Stimulated activated CD4-positive, alpha-beta T cell treated with anti-CD3 and anti-CD28 coated beads, Interleukin-1b, Interleukin-23, amount 100 ng/mL, for 48 hours (primary cell): ENCODE results near the gene RSPO1.
"Not testable (repeated sequence)": the region's sequence is repeated elsewhere in the genome, so short reads cannot be mapped to it uniquely, and the experiment has no call there.

ENCODE experiments used
- DNase-seq: peaks from one replicate; pipeline ENCODE4 v3.0.0-alpha.2; 2020

The RSPO1 gene

GRCh38 chr1:37612186-37612585 is 22.5 kb downstream of the RSPO1 start:
- DNase-seq = no peak

- no peak for DNase-seq
Measured at GRCh38 chr1:37609994-37610393, 24.7 kb downstream of the RSPO1 start.

DNA sequence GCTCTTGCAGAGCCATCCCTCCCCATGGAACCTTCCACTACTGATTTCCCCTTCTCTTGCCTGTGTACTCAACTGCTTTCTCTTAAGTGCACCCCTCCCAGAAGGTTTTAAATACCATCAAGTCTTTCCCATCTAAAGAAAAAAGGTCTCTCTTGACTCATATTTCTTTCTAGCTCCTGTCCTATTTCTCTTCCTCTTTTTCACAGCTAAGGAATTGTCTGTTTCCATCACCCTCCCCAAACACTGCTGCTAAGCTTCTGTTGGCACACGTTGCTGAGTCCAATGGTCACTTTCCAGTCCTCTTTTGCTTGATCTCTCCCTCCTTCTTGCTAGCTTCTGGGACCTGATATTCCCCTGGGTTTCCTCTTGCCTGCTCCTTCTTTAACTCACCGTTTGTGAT is 25.7 kb downstream of the RSPO1 start:
- DNase-seq = no peak

DNA sequence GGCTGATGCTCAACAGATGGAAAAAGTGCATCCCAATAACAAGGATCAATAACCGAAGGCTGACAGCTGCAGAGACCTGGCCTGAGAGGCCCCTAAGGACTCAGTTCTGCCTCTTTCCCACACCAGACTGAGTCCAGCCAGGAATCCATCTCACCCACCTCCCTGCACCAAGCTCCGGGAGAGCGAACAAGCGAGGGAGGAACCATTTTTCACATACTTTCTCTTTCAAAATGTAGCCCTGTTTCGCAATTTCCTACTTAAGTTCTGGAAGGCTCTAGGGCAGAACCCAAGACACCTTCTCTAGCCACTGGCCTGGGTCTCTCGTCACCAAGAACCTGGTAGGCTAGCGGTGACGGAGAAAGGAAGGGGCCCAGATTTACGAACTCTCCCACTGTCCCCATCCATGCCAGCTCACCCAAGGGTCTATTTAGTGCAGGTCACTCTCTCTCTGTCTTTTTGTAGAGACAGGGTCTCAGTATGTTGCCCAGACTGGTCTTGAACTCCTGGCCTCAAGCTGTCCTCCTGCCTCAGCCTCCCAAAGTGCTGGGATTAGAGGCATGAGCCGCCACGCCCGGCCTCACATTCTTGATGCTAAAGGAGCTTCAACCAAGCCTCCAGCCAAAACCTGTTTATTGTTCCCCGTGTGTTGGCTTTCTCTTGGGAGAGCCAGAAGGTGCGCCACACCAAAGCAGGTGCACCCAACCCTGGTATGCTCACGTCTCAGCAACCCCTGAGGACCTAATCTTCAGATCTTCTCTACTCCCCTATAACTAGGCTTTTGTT is 28.0 kb downstream of the RSPO1 start:
- no peak for DNase-seq

- no peak for DNase-seq
Measured at GRCh38 chr1:37605806-37606474, 28.8 kb downstream of the RSPO1 start.

DNA sequence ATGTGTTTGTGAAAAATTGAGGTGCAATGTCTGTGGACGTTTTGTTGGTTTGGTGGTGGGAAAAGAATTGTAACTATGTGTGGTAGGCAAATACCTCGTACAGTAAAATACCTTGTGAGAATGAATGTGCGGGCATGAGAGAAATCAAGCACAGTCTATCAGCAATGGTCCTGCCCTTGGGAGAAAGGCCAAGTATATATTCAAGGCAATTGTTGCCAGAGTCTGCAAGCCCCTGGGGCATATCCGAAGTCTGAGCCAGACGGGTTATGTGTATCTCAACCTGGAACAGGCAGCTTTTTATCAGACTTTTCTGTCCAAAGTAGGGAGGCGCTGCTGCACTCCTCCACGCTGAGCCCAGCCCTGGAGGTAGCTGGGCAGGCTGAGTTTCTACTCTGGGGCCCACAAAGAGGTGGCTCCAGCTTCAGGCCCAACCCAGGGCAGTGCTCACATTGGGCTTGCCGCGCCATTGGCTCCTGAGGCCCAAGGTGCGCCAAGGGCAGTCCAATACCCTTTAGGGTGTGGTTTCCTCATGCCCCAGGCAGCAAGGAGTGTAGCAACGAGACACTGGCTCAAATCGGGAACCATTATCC is 29.5 kb downstream of the RSPO1 start:
- DNase-seq = no peak

DNA sequence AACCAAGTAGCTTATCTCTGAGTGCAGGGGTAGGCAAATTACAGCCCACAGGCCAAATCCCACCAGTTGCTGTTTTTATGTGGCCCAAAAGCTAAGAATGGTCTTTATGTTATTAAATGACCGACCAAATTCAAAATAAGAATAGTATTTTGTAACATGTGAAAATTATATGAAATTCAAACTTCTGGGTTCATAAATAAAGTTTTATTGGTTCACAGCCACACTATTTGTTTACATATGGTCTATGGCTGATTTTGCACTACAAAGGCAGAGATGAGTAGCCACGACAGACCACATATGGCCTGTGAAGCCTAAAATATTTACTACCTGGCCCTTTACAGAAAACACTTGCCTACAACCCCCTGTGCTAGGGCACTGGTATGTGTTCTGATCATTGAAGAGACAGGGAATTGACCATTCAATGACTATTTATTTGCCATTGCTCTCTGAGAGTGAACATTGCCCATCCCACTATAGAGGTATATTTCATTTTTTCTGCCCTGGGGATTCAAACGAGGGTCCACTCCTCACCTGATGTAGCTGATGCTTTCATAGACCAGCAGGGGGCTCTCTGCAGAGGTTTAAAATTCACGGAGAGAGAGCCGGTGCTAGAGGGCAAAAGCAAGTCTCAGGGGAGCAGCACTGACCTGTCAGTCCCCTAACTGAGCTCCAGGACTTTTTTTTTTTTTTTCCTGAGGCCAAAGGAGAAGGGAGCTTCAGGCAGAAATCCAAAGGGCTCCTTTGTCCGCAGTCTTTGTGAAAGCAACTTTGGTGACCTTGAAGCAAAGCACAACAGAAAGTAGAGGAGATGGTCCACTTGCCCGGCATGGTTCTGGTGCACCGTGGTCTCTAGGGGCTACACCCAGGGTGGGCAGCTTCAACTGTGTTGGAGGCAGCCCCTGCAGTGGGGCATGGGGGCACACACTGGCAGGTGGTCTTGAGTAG is 31.7 kb downstream of the RSPO1 start:
- DNase-seq = peak; percentile 34

- DNase-seq = no peak
Measured at GRCh38 chr1:37601441-37601840, 33.3 kb downstream of the RSPO1 start.

GRCh38 chr1:37599940-37600339 is 34.8 kb downstream of the RSPO1 start:
- no peak for DNase-seq

GRCh38 chr1:37596182-37596667 is 38.5 kb downstream of the RSPO1 start:
- no peak for DNase-seq

DNA sequence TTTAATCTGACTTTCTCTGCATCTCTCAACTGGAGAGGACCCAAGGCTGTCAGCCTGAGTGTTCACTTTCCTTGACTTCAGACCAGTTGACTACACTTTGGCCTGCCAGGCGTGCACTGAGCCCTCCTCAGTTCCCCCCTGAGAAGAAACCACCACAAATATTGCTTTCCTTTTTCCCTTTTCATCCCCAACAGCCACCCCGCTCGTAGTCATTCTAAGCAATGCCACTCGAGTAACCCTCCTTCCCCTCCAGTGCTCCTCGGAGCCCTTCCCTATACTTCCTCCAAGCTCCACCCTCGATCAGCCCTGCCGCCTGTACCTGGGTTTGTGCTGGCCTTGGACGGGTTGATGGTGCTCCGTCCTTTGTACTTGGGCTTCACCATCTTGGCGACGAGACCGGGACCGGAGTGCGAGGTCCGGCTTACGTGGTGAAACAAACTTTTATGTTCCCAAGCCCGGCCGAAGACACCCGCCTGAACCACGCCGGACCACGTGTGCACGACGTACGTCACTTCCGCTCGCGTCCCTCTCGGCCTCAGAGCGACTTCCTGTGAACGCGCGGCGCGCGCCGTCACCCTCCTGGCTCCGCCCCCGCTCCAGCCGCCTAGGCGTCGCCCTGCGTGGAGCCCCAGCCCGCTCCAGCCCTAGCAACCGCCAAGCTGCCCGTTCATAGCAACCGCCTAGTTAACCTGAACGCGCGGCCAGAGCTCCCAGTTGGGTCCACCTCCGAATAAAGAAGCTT is 39.1 kb downstream of the RSPO1 start, which contains the start of gene GNL2:
GNL2 (minus strand) TSS at position 498 of the 742 bp plus-strand sequence; CDS start at position 383, 115 bp downstream.
- peak; percentile 97 for DNase-seq

DNA sequence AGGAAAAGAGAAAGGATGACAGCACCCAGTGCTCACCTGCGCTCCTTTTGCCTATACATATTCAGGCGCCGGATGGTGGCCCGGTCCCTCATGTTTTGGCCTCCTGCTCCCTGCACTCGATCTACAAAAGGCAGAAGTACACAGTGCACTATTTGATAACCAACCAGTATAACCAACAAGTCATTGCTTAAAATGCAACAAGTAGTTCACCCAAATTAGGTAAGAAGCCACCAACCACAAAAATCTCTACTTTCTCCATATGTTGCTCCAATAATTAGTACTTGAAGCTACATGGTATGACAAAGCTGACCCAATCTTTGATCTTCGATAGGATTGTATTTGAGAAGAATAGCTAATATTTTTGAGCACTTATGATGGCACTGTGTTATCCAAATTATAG is 41.0 kb downstream of the RSPO1 start:
- DNase-seq = no peak

GRCh38 chr1:37588939-37589338 is 45.8 kb downstream of the RSPO1 start:
- DNase-seq = no peak

DNA sequence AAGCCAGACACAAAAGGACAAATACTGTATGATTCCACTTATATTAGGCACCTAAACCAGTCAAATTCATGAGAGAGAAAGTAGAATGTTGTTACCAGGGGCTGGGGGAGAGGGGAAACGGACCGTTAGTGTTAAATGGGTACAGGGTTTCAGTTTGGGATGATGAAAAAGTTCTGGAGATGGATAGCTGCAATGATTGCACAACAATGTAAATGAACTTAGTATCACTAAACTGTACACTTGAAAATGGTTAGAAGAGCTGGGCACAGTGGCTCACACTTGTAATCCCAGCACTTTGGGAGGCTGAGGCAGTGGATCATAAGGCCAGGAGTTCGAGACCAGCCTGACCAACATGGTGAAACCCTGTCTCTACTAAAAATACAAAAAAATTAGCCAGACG is 50.1 kb downstream of the RSPO1 start:
- DNase-seq = not testable (repeated sequence)

GRCh38 chr1:37575692-37576091 is 59.0 kb downstream of the RSPO1 start:
- DNase-seq = no peak

DNA sequence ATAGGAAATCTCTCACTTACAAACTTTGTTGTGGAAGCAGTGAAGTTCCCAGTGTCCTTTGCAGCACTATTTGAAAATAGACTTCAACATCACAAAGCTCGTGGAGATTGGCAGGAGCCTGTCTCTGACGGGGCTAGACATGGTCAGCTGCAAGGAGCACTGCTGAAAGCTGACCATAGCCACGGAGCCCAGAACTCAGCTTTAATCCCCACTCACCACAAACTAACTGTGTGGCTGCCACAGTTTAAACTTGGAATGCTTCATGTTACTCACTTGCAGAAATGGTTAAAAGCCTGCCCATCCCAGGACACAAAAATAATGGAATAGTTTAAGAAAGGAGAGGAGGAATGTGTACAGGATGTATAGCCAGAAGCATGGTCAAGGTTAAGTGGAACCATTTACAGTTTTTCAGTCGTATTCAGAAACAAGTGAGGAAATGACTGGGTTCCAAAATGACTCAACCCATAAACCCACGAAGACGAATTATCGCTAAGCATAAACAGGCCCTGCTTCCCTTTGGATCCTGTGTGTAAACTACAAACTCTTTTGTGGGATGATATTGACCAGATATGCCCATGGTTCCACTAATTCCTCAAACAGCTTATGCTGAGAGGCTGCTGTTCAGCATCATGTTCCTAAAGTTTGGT is 59.7 kb downstream of the RSPO1 start:
- DNase-seq = no peak

- DNase-seq = no peak
Measured at GRCh38 chr1:37570528-37571334, 64.0 kb downstream of the RSPO1 start.

DNA sequence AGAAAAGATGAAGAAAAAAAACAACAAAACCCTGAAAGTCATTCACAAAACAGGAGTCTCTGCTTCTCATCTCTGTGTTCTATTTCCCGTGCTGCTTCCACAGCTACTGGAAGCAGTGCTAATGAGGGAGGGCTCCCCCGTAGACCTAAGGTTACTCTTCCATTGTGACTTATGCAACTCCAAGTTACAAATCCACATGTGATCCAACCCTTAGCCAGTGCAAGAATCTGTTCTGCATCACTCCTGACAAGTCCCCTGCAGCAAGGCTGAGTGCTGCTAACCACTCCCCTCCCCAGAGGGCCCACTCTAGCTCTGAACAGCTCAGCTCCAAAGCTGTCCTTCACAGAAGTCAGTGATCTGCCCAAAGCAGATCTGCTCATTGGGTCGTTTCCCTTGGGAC is 67.7 kb downstream of the RSPO1 start:
- no peak for DNase-seq

DNA sequence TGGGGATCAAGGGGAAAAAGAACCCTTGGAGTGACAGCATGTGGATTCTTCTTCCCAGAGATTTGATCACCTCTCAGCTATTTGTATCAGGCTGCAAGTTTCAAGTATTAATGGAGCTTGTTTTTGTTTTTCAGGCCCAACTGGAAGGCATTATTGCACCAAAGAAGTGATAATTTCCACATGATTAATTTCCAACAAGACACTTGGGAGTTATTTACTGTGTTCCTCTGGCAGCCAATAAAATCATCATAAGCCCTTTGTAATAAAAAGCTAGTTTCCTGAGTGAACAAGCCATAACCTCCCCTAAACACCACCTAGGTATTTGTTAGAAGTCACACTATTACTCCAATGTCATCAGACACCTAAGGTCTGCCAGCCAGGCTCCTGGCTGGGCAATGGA is 69.8 kb downstream of the RSPO1 start:
- no peak for DNase-seq

DNA sequence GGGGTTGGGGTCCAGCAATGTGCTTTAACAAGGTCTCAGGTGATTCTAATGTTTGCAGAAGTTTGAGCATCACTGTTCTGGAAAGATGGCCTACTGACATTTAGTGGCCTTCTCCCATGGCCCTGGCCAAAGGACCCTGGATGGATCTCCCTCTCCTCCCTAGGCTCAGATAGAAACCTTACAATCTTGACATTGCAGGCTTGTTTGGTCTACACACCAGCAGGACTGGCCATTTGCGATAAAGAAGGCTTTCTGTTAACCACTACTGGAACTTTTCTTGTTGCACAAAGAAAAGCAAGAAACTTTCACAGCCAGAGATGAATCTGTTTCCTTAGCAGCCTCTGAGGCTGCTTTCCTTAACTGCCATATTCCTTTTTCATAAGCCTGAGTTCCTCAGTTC is 71.7 kb downstream of the RSPO1 start:
- no peak for DNase-seq
